ENCODE measurements around the gene ANKRD60. TPM values are rescaled to one million over a fixed set of nuclear protein-coding genes. Genes with fewer than 3 reads are reported as not detected.

Gene ANKRD60
- total RNA-seq, 1 donor from 2014 or later = not detected

DNA sequence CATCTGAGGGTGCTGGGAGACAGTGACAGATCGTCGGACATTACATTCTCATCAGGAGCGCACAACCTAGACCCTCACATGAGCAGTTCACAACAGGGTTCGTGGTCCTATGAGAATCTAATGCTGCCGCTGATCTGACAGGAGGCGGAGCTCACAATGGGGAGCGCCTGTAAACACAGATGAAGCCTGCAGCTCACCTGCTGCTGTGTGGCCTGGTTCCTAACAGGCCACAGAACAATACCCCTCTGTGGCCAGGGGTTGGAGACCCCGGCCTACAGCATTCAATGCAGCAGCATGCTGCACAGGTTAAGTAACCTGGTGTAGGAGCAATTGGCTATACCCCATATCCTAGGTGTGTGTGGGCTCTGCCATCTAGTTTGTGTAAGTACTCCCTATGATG lies 19.5 kb downstream of the ANKRD60 start:
- TF ChIP-seq, protein P1, sequence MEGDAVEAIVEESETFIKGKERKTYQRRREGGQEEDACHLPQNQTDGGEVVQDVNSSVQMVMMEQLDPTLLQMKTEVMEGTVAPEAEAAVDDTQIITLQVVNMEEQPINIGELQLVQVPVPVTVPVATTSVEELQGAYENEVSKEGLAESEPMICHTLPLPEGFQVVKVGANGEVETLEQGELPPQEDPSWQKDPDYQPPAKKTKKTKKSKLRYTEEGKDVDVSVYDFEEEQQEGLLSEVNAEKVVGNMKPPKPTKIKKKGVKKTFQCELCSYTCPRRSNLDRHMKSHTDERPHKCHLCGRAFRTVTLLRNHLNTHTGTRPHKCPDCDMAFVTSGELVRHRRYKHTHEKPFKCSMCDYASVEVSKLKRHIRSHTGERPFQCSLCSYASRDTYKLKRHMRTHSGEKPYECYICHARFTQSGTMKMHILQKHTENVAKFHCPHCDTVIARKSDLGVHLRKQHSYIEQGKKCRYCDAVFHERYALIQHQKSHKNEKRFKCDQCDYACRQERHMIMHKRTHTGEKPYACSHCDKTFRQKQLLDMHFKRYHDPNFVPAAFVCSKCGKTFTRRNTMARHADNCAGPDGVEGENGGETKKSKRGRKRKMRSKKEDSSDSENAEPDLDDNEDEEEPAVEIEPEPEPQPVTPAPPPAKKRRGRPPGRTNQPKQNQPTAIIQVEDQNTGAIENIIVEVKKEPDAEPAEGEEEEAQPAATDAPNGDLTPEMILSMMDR (IDR thresholded peaks at IDR 0.05) = no peak
- H3K9me3 ChIP-seq = no peaks in the 10 kb centered on the region
- H3K36me3 ChIP-seq = no peaks in the 10 kb centered on the region
- H3K4me1 ChIP-seq = no peaks in the 10 kb centered on the region
- H3K27ac ChIP-seq = no peak overlapping the region
- no peak overlapping the region for H3K4me3 ChIP-seq
- intact Hi-C loops (cut with DNase I) = loop anchor here (1.0 kb wide), 3 partner anchors 30 to 612 kb away; no protein-coding TSS in a partner anchor
- DNase-seq (ENCODE audit: low spot score in 2 of 2) = no peak
- H3K27me3 ChIP-seq = no peaks in the 10 kb centered on the region

DNA sequence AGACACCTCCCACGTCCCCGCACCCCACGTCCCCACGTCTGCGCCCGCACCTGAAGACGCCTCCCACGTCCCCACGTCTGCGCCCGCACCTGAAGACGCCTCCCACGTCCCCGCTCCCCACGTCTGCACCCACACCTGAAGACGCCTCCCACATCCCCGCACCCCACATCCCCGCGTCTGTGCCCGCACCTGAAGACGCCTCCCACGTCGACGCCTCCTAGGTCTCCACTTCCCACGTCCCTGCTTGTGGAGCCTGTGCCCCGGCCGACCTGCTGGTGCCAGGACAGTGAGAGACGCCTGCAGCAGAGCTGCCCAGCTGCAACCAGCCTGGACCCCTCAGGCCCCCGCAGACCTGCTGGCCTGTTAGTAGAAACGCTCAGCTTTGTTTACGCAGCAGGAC lies 22.6 kb downstream of the ANKRD60 start:
- no peaks in the 10 kb centered on the region for H3K4me1 ChIP-seq
- DNase-seq (ENCODE audit: low spot score in 2 of 2) = no peak
- H3K9me3 ChIP-seq = no peaks in the 10 kb centered on the region
- TF ChIP-seq, protein P1 (IDR thresholded peaks at IDR 0.05) = no peak
- intact Hi-C loops (cut with DNase I) = no loop called here
- no peak overlapping the region for H3K27ac ChIP-seq
- H3K4me3 ChIP-seq = no peak overlapping the region
- H3K36me3 ChIP-seq = no peaks in the 10 kb centered on the region
- H3K27me3 ChIP-seq = no peaks in the 10 kb centered on the region

DNA sequence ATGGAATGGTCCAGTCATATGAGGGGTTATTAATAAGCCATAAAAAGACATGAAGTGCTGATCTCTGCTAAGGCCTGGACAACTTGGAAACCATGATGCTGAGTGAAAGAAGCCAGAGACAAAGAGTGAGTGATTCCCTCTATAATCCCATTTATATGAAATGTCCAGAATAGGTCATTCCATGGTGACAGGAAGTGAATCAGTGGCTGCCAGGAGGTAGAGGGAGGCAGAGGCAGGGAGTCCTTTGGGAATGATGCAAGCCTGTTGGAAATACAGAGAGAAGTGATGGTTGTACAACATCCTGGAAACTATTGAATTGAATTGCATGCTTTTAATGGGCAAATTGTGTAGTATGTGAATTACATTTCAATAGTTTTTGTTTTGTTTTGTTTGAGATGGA lies 26.4 kb downstream of the ANKRD60 start:
- Histone ChIP-seq H3K4me3 (no peak overlapping the region), H3K27ac (no peak overlapping the region), H3K27me3 (no peaks in the 10 kb centered on the region), H3K36me3 (no peaks in the 10 kb centered on the region), H3K4me1 (no peaks in the 10 kb centered on the region), H3K9me3 (no peaks in the 10 kb centered on the region)
- no peak for DNase-seq (ENCODE audit: low spot score in 2 of 2)
- intact Hi-C loops (cut with DNase I) = no loop called here
- TF ChIP-seq, protein P1 (IDR thresholded peaks at IDR 0.05) = no peak

DNA sequence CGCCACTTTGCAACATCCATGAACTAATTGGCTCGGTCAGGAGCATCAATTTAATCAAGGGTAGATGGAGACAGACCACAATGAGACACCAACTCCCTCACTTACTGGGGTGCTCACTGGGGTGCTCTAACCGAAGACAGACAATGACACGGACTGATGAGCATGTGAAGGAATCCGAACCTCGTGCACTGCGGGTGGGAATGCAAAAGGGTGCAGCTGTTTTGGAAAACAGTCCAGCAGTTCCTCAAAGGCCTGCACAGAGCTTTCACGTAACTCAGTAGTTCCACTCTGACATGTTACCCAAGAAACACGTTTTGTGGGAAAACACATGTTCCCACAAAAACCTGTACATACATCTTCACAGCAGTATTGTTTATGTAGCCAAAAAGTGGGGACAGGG lies 26.8 kb downstream of the ANKRD60 start:
- Histone ChIP-seq H3K27ac (no peak overlapping the region), H3K9me3 (no peaks in the 10 kb centered on the region), H3K36me3 (no peaks in the 10 kb centered on the region), H3K4me3 (no peak overlapping the region), H3K27me3 (no peaks in the 10 kb centered on the region), H3K4me1 (no peaks in the 10 kb centered on the region)
- TF ChIP-seq, protein P1 (IDR thresholded peaks at IDR 0.05) = no peak
- no peak for DNase-seq (ENCODE audit: low spot score in 2 of 2)
- intact Hi-C loops (cut with DNase I) = no loop called here

DNA sequence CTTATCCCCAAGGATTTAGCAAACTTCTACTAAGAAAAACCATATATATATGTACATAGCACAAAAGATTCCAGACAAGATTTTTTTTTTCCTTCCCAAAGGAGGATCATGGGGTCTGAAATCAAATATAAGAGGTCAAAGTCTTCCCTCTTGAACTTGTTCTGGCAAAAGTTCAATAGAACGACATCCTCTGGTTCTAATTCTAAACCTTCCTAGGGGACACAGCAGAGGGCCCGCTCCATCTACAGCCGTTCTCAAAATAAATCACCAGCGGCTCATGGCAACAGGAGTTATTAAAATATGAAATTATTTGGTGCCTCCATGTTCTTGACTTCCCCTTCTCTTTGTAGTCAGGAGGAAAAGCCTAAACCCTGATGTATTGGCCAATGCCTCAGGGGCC lies 29.0 kb downstream of the ANKRD60 start:
- intact Hi-C loops (cut with DNase I) = no loop called here
- DNase-seq (ENCODE audit: low spot score in 2 of 2) = no peak

More for the DNA sequence above, 29.0 kb downstream of the ANKRD60 start:
- no peak overlapping the region for H3K4me3 ChIP-seq
- H3K27ac ChIP-seq = no peak overlapping the region
- no peaks in the 10 kb centered on the region for H3K36me3 ChIP-seq
- H3K4me1 ChIP-seq = no peaks in the 10 kb centered on the region
- no peaks in the 10 kb centered on the region for H3K9me3 ChIP-seq
- no peaks in the 10 kb centered on the region for H3K27me3 ChIP-seq
- TF ChIP-seq, protein P1 (IDR thresholded peaks at IDR 0.05) = no peak
